NCI-H345 treated with DMSO at 0.1 percent for 48 hours (cell line): ENCODE data around the gene POP4.
"Not testable (repeated sequence)": the region's sequence is repeated elsewhere in the genome, so short reads cannot be mapped to it uniquely, and the experiment has no call there.

Experiments
- DNase-seq: peaks from one replicate; lab custom pipeline; 2025; ENCODE audit not compliant: unreplicated experiment; lab: John Stamatoyannopoulos, UW

POP4 gene, protein sequence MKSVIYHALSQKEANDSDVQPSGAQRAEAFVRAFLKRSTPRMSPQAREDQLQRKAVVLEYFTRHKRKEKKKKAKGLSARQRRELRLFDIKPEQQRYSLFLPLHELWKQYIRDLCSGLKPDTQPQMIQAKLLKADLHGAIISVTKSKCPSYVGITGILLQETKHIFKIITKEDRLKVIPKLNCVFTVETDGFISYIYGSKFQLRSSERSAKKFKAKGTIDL

DNA sequence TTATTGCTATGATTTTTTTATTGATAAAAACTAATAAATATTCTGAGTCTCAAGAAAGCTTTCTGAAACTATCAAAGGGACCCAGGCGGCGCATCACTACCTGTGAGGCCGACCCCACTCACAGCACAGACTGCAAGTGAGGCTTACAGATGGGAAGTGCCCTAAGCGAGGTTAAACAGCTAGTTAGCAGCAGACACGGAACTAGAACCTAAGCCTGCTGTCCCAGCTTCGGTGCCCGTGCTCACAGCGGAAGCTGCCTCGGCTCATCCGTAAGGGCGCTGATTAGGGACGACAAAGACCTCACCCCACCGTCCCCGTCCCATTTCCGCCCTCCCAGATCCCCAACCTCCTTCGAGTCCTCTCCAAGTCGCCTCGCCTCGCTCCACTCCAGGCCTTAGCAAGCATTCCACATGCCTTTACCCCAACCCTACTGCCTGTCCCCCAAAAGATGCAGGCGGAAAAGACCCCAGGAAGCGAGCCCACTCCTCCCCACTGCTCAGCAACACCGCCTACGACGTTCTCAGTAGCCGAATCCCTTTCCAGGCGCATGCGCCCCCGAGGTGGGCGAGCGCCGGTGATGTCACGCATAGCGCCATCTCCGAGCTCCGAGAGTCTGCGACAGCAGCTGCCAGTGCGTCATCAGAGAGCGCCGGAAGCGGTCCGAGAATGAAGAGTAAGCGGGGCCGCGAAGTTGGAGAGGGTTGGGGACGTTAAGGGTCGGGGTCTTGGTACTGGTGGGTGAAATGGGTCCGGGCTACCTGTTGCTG lies at the start of gene POP4:
Gene POP4, plus strand, starts transcription at position 631 of the 767 bp plus-strand sequence. Its CDS starts 36 bp downstream, at position 667.
- DNase-seq: peak; percentile 99

DNA sequence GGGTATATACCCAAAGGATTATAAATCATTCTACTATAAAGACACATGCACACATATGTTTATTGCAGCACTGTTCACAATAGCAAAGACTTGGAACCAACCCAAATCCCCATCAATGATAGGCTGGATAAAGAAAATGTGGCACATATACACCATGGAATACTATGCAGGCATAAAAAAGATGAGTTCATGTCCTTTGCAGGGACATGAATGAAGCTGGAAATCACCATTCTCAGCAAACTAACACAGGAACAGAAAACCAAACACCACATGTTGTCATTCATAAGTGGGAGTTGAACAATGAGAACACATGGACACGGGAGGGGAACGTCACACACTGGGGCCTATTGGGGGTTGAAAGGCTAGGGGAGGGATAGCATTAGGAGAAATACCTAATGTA lies 47.0 kb upstream of the POP4 start:
- not testable (repeated sequence) for DNase-seq

DNA sequence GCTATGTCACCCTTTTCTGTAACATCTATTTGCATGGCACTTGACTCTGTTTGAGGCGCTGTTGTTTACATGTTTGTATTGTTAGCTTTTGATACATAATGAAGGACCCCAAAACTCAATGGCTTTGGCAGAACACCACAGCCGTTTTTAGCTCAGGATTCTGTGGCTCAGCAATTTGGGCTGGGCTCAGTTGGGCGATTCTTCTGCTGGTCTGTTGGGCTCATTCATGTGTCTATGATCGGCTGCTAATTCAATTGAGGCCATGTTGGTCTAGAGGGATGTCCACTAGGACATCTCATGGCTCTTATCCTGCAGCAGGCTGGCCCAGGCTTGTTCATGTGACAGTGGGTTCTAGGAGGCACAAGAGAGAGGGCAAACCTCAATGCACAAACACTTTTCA lies 46.3 kb upstream of the POP4 start:
- no peak for DNase-seq

DNA sequence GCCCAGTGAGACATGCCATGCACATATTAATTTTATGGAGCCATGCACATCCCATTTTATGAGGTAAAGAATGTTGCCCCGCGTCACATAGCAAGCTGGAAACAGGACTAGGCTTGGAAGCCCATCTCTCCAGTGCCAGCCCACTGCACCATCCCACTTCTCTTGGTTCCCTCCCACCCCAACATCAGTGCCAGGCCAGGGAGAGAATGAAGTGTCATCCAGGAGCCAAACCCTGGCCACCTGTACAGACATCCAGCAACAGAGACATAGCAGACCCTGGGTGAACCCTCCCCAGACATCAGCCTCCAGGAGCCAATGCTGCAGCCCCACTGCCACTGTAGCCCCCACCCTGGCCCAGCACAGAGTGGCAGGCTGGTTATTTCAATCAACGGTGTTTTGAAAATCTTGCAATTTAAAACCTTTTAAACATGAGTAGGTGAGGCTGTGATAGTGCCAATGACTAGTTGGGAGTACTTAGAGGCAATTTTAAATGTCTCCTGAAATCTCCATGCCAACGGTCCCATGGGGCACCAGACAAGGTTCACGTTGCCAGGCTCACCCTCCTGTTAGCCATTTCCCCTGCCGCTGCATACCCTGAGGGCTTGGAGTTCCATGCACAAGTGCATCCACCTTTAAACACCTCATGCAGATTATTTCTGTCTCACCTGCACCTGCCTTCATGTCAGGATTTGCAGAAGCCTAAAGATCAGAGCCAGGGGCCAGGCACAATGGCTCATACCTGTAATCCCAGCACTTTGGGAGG lies 45.6 kb upstream of the POP4 start:
- peak; percentile 64 for DNase-seq

DNA sequence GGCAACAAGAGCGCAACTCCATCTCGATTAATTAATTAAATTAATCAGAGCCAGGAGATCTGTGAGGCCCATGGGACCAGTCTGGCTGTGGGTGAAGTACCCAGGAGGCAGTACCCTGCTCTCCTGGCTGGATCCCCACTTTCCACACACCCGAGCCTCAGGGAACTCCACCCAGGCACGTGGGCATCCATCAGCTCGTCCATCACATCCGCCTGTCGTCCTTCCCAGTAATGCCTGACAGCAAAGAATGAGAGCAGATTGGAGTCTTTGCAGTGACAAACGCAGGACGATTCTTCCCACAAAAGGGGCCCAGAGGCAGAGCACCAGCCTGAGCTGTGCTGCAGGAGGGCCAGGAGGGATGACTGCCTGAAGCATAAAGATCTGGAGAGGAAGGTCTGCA lies 44.5 kb upstream of the POP4 start:
- no peak for DNase-seq

DNA sequence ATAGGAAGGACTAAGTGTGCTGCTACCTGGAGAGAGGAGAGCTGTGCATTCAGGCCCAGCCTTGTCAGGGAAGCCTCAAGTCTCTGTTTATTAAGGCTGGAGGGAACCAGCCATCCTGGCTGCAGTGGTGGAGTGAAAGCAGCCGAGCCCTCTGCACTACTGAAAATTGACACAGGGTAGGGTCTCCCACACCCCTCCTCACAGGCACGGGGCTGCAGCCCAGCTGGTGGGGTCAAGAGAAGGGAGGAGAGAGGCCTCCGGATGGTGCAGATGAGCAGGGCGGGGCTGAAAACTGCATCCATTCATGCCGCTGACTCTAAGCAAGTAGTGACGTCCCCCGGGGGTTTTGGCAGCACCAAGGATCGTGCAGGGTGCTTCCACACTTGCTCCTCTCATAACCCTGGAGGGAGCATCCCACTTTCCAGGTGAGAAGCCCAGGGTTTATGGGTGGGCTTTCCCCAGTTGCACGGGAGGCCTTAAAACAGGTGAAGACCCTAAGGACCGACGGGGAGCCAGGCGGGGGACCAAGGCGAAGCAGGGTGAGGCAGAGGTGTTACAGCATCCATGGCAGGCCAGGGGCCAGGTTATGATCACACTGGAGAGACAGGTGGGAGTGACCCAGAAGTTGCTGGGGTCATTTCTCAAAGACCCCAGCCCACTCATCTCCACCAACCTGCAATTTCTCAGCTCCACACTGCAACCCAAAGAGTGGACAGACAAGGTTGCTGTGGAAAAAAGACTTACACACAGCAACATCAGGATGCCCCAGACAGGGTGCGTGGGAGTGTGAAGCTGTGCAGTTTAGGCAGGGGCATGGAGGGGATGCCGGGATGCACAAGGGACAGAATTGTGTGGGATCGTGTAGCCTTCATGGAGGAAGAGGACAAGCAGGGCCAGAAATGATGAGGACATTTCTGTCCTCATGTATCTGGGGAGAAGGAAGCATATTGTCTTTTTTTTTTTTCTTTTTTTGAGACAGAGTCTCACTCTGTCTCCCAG lies 43.5 kb upstream of the POP4 start:
- no peak for DNase-seq

DNA sequence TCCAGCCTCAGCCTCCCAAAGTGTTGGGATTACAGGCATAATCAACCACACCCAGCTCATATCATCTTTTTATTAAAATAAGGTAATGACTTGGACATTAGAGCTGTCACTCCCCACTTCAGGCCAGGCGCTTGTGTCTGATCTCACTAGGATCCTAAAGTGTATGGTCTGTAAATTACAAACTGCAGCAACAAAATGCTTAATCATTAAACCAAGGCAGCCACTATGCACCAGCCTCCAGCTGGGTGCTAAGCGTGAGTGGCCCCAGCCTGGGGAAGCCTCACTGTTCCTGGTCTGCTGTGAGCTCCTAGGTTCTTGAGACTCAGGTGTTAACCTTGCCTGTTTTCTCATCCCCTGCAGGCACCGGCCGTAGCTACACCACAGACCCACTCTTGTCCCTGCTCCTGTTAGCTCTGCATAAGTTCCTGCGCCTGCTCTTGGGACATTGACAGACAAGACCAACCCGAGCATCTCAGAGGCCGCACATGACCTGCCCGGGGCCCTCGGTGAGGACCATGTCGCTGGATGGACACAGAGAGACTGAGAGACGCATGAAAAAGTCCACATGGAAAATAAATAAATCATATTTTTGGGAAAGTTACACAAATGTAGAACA lies 42.5 kb upstream of the POP4 start:
- DNase-seq: no peak

DNA sequence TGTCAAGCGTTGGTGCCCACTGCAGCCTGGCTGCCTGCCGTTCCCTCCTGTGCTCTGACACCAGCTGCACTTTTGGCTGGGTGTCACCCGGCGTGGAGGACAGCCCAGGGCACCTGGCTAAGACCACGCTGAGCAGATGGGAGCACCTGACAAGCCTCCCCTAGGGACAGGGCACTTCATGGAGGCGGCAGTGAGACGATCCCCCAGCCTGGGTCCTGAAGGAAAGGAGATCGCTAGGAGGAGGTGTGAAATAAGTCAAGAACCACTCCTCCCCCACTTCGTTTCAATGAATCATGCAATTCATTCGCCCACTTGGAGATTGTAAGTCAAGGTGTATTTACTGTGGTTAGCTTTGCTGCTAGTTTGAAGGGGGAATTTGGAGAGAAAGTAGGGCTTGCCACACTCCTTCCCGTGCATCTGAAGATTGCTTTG lies 41.5 kb upstream of the POP4 start:
- peak; percentile 34 for DNase-seq

DNA sequence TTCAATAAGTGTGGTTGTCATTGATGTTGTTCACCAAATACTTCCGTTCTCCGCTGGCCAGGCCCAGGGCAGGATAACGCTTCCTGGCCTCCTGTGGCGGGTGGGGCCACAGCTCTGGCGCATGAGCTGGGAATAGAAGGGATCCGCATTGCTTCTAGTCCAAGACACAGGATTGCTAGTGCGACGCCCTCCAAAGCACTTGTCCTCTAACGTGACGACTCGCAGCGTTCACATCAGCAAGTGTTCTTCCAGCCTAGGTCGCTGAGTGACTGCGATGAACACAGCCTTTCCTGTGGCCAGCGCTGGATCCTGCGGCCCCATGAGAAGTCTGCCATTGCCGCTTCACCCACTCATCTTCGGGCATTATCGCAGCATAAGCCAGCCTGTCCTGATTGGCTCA lies 40.9 kb upstream of the POP4 start:
- no peak for DNase-seq

DNA sequence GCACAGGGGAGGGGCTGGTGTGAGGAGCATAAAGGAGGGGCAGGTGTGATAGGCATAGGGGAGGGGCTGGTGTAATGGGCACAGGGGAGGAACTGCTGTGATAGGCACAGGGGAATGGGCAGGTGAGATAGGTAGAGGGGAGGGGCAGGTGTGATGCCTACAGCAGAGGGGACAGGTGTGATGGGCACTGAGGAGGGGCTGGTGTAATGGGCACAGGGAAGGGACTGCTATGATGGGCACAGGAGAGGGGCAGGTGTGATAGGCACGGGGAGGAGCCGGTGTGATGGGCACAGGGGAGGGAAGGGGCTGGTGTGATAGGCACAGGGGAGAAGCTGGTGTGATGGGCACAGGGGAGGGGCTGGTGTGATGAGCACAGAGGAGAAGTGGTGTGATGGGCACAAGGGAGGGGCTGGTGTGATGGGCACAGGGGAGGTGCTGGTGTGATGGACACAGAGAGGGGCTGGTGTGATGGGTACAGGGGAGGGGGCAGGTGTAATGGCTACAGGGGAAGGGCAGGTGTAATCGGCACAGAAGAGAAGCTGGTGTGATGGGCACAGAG lies 39.5 kb upstream of the POP4 start:
- DNase-seq: no peak

DNA sequence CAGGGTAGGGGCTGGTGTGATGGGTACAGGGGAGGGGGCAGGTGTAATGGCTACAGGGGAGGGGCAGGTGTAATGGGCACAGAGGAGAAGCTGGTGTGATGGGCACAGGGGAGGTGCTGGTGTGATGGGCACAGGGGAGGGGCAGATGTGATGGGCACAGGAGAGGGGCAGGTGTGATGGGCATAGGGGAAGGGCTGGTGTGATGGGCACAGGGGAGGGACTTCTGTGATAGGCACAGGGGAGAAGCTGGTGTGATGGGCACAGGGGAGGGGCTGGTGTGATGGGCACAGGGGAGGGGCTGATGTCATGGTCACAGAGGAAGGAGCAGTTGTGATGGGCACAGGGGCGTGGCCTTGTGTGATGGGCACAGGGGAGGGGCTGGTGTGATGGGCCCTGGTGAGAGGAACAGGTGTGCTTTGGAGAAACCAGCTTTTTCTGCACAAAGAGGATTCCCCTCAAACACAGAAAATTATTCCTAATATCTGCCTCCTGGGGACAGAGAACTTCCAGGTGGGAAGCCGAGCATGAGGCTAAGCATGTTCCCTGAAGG lies 38.6 kb upstream of the POP4 start:
- no peak for DNase-seq

DNA sequence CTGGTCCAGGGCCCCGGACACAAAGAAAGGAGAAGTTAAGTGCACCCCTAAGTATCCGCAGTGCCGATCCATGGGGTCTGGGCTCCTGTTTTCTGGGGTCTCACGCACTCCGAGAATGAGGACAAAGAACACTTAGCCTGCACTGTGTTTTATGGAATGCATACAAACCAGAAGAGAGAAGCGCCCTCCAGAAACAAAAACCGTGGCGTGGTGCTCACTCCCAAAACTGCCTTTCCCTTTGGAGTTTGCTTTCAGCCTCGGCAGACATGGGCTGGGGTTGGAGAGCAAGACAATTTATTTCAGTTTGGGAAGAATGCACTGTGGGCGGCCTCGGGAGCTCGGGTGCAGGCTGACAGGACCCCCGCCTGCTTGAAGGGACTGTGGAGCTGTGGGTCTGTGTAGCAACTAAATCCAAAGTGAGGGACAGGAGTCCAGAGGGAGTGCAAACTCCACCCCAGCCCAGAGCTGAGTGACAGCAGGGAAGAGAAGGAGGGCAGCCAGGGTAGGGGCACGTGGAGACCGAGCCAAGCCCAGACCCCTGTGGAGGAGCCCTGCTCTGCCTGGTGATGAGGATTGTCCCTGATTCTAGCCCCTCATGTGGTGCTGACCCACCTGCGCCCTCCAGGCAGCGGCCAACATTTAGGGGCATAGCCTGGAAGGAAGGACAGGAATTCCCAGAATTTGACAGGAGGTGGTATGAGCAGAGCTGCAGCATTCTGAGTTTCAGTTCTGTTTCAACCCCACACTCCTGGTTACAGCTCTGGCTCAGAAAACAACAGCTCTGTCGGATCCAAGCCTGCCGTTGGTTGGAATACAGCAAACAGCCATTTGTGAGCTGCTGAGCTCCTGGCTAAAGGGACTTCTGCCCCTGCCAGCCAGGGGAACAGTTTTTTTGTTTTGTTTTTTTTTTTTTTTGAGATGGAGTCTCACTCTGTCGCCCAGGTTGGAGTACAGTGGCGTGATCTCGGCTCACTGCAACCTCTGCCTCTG lies 37.8 kb upstream of the POP4 start:
- no peak for DNase-seq

DNA sequence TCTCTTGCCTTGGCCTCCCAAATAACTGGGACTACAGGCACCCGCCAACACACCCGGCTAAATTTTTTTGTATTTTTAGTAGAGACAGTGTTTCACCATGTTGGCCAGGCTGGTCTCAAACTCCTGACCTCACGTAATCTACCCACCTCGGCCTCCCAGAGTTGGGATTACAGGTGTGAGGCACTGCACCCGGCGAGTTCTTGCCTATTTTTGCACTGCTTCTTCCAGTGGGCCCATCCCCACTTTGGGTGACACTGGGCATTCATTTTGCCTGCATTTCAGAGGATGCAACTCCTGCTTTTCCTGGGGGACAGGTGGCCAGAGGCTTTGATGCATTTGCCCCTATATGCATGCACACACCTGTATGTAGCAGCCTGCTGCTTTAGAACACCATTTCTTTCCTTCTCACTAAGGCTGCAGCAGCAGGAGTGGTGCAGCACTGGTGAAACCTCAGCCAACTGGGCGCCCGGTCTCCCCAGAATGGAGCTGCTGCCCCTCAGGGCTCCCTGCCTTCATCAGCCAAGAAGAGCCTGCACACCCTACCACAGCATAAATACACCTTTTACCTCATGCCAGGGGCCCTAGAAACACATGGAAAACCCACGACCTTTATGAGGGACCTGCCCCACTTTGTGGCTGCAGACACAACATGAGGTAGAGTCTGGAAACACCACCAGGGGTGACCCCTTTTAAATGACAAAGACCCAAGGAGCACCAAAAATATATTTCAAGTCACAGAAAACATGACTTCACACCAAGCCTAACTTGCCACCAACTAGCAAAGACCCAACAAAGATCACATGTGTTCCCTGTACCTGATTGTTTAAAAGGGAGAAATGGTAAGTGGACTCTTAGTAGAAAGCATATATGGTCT lies 36.8 kb upstream of the POP4 start:
- no peak for DNase-seq

DNA sequence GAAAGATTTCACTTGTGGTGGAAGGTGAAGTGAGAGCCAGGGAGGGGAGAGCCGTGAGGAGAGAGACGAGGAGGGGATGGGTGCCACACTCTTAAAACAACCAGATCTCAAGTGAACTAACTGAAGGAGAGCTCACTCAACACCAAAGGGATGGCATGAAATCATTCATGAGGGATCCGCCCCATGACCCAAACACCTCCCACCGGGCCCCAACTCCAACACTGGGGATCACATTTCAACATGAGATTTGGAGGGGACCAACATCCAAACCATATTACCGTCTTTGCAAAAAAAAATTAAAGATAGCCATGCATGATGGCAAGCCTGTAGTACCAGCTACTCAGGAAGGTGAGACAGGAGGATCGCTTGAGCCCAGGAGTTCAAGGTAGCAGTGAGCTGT lies 34.9 kb upstream of the POP4 start:
- DNase-seq: no peak

DNA sequence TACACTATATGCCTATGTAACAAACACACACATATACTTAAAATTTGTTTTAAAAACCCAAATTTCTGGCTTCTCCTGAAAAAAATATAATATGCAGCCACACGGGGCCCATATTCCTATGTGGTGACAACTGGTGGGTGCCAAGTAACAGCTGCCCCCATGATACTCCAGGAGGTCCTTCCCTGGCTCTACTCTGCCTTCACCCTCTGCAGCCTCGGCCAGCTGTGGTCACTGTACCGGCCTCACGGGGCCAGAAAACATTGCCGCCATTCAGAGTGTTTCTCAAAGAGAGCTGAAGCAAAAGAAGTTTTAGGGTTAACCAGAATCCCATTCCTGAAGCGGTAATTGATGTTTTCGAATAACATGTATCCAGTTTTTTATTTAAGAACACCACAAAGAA lies 32.6 kb upstream of the POP4 start:
- no peak for DNase-seq

DNA sequence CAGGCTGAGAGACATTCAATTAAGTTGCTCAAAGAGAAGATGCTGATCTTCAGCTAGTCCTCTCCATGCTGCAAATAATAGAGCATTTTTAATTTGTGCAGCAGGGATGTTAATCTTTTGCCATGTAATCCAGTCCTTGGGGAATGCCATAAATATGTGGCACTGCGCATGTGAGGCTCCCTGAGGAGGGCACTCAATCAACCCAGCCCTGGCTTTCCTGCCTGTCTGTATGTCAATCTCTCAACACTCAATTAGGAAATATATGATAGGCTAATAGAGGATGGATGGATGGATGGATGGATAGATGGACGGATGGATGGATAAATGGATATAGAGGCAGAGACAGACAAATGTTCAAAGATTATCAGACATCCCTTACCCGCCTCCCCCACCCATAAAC lies 31.6 kb upstream of the POP4 start:
- DNase-seq: no peak

DNA sequence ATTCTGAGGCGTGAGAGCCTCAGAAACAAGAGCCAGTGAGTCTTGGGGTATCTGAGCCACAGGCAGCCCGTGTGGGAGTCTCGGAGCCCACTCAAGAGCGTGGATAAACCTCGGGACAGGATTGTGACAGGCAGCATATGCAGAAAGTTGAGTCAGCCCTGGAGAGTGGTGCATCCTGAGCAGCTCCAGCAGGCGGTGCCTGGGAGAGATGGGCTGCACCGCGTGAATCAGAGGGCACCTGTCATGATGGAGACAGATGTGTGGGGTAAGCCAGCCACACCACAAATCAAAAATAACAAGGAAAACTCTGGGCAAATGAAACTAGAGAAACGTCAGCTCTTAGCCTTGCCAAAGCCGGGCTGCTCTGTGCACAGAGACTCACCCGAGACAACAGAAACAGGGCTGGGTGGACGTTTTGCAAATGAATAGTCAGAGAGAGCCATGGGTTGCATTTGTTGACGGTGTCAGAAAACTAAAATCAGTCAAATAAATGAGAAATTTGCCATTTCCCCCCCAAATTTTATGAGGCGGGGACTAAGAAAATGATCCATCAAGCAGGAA lies 30.0 kb upstream of the POP4 start:
- DNase-seq: no peak
